ENCODE data around the gene FARS2. TPM values are rescaled to one million over a fixed set of nuclear protein-coding genes. Genes with fewer than 3 reads are reported as not detected.

FARS2 gene
- total and polyA plus RNA-seq, 5 donors from 2014 or later = 26.9 to 39.7 (median 34.9) TPM

DNA sequence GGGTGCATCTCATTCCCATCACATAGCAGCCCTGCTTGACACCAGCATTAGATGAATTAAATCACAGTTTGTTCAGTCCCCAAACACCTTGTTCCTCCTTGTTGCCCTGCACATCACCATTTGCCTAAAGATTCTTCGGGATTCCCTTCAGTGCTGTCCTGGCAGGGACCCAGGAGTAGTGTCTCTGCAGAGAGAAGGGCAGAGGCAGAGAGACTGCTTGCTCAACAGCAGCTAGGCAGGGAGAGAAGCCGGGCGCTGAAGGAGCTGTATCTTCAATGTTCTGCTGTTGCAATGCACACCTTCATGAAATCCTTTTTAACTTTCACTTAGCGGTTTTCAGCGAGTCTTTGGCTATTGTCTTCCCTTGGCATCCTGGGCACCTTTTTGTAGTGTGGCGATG lies 362.9 kb downstream of the FARS2 start:
- Histone ChIP-seq H3K4me3 (ENCODE audit: low read depth, low read length) (no peak overlapping the region), H3K27ac (ENCODE audit: insufficient read depth, low read length, poor library complexity, severe bottlenecking) (no peak overlapping the region), H3K4me1 (ENCODE audit: control insufficient read depth, insufficient read depth, low read length, poor library complexity, severe bottlenecking) (peaks cover 16% of the 10 kb centered on the region), H3K9me3 (ENCODE audit: control insufficient read depth in 2 of 2, low read length in 2 of 2) (no peaks in the 10 kb centered on the region), H3K36me3 (ENCODE audit: control insufficient read depth, insufficient read depth, low read length) (peaks cover 3% of the 10 kb centered on the region), H3K27me3 (ENCODE audit: control insufficient read depth, insufficient read depth, low read length) (no peaks in the 10 kb centered on the region)
- peak overlapping the region in 2 of 3 donors; percentile 5 to 17 for H3K27ac Mint-ChIP-seq
- H3K27me3 Mint-ChIP-seq = no peaks in the 10 kb centered on the region
- no peaks in the 10 kb centered on the region for H3K9me3 Mint-ChIP-seq
- ATAC-seq (ENCODE audit: low read depth in 2 of 2) (no peak), DNase-seq (no peak)
- no peak overlapping the region for H3K4me3 Mint-ChIP-seq
- H3K36me3 Mint-ChIP-seq = peaks cover 20% of the 10 kb centered on the region
- peaks cover 13 to 42% (median 34%) of the 10 kb centered on the region in 4 donors for H3K4me1 Mint-ChIP-seq

DNA sequence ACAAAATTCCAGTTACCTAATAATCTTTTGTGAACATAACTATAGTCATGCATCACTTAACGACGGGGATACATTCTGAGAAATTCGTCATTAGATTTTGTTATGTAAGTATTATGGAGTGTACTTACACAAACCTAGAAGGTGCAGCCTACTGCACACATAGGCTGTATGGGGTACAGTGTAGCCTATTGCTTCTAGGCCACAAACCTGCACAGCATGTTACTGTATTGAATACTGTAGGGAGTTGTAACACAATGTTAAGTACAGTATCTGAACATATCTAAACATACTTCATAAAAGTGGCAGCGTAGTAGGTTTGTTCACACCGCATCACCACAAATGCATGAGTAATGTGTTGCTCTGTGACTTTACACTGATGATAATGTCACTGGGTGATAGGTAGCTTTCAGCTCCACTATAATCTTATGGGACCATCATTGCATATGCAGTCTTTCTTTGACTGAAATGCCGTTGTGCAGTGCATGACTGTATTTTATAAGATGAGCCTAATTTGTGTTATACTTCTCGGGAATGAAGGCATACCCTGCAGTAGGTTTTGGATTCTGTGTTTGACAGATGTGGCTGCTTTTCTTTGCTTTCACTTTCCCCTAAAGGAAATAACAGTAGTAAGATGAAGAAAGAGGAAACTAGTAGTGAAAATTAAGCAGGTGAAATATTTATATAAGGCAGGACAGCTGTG lies 365.6 kb downstream of the FARS2 start:
- H3K36me3 ChIP-seq (ENCODE audit: control insufficient read depth, insufficient read depth, low read length) = no peaks in the 10 kb centered on the region
- Mint-ChIP-seq H3K9me3 (no peaks in the 10 kb centered on the region), H3K4me3 (peak overlapping the region; percentile 3 to 76 (median 50)), H3K36me3 (peaks cover 17% of the 10 kb centered on the region), H3K27me3 (no peaks in the 10 kb centered on the region), H3K4me1 (peaks cover 11 to 33% (median 25%) of the 10 kb centered on the region in 4 donors), H3K27ac (peak overlapping the region; percentile 39 to 84 (median 81))
- H3K27me3 ChIP-seq (ENCODE audit: control insufficient read depth, insufficient read depth, low read length) = no peaks in the 10 kb centered on the region
- peaks cover 11% of the 10 kb centered on the region for H3K4me1 ChIP-seq (ENCODE audit: control insufficient read depth, insufficient read depth, low read length, poor library complexity, severe bottlenecking)
- peak; percentile 79 to 80 for ATAC-seq (ENCODE audit: low read depth in 2 of 2)
- peak in 2 of 3 donors; percentile 24 to 67 for DNase-seq
- H3K9me3 ChIP-seq (ENCODE audit: control insufficient read depth in 2 of 2, low read length in 2 of 2) = no peaks in the 10 kb centered on the region
- H3K4me3 ChIP-seq (ENCODE audit: low read depth, low read length) = peak overlapping the region; percentile 67
- peak overlapping the region; percentile 58 for H3K27ac ChIP-seq (ENCODE audit: insufficient read depth, low read length, poor library complexity, severe bottlenecking)

DNA sequence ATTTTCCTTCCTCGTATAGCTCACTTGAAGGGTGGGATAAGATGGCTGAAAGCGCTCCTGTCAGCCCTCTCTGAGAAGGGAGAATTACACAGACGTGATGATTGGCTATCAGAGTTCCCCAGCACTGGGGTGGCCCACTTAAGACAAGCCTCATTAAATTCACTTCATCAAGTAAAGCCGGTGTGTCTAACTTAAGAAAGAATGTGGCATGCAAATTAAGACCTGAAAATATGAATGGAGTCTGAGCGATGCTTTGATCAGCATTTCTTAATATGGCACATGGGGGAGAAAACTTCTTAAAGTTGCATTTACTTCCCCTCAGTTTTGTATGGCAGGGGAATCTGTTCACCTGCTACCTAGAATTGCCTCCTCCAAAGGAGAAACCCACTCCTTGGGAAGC lies 369.3 kb downstream of the FARS2 start:
- H3K27ac Mint-ChIP-seq = peak overlapping the region in 1 of 3 donors; percentile 16
- no peak overlapping the region for H3K4me3 Mint-ChIP-seq

DNA sequence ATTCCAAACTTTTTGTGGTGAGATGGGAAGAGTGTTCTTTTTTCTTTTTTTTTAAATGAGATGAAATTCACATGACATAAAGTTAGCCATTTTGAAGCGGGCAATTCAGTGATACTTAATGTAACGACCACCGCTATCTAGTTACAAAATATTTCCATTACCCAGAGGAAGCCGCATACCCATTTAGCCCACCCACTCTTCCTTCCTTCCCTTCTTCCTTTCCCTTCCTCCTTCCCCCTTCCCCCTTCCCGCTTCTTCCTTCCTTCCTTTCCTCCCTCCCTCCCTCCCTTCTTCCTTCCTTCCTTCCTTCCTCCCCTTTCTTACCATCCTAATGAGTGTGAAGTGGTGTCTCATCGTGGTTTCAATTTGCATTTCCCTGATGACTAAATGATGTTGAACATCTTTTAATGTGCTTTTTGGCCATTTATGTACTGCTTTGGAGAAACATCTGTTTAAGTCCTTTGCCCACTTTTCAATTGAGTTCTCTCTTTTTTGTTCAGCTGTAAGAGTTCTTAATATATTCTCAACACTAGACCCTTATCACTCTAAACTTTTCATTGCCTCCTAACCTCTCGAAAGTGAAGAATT lies 371.1 kb downstream of the FARS2 start:
- H3K27ac ChIP-seq (ENCODE audit: insufficient read depth, low read length, poor library complexity, severe bottlenecking) = no peak overlapping the region
- Mint-ChIP-seq H3K4me3 (peak overlapping the region in 1 of 4 donors; percentile 6), H3K9me3 (peaks cover 0 to 3% (median 0%) of the 10 kb centered on the region in 7 donors), H3K27me3 (no peaks in the 10 kb centered on the region), H3K36me3 (peaks cover 18% of the 10 kb centered on the region), H3K27ac (no peak overlapping the region), H3K4me1 (peaks cover 0 to 15% (median 11%) of the 10 kb centered on the region in 4 donors)
- no peaks in the 10 kb centered on the region for H3K36me3 ChIP-seq (ENCODE audit: control insufficient read depth, insufficient read depth, low read length)
- no peaks in the 10 kb centered on the region for H3K9me3 ChIP-seq (ENCODE audit: control insufficient read depth in 2 of 2, low read length in 2 of 2)
- no peak for DNase-seq
- H3K27me3 ChIP-seq (ENCODE audit: control insufficient read depth, insufficient read depth, low read length) = no peaks in the 10 kb centered on the region
- peaks cover 6% of the 10 kb centered on the region for H3K4me1 ChIP-seq (ENCODE audit: control insufficient read depth, insufficient read depth, low read length, poor library complexity, severe bottlenecking)
- no peak for ATAC-seq (ENCODE audit: low read depth in 2 of 2)
- H3K4me3 ChIP-seq (ENCODE audit: low read depth, low read length) = no peak overlapping the region

More for the DNA sequence above, 369.3 kb downstream of the FARS2 start:
- DNase-seq (no peak), ATAC-seq (ENCODE audit: low read depth in 2 of 2) (no peak)
- H3K27ac ChIP-seq (ENCODE audit: insufficient read depth, low read length, poor library complexity, severe bottlenecking) = no peak overlapping the region
- no peaks in the 10 kb centered on the region for H3K27me3 ChIP-seq (ENCODE audit: control insufficient read depth, insufficient read depth, low read length)
- Mint-ChIP-seq H3K4me1 (peaks cover 6 to 28% (median 25%) of the 10 kb centered on the region in 4 donors), H3K27me3 (no peaks in the 10 kb centered on the region), H3K36me3 (peaks cover 15% of the 10 kb centered on the region), H3K9me3 (no peaks in the 10 kb centered on the region)
- H3K36me3 ChIP-seq (ENCODE audit: control insufficient read depth, insufficient read depth, low read length) = no peaks in the 10 kb centered on the region
- H3K4me1 ChIP-seq (ENCODE audit: control insufficient read depth, insufficient read depth, low read length, poor library complexity, severe bottlenecking) = peaks cover 11% of the 10 kb centered on the region
- no peak overlapping the region for H3K4me3 ChIP-seq (ENCODE audit: low read depth, low read length)
- no peaks in the 10 kb centered on the region for H3K9me3 ChIP-seq (ENCODE audit: control insufficient read depth in 2 of 2, low read length in 2 of 2)

DNA sequence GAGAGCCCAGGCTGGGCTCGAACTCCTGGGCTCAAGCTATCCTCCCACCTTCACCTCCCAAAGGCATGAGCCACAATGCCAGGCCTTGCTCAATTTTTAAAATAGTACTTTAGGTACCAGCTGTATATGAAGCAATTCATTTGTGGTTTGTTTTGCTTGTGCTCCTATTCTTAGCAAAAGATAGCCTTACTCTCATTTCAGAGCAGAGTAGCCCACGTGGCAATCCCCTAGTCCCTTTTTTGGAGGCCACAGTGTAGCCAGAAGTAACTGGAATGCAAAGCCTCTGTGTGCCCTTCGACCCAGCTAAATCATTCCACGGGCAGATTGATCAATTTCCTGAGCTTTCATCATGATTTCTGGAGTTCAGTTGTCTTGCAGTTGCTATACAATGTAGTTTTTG lies 373.2 kb downstream of the FARS2 start:
- H3K27ac Mint-ChIP-seq = no peak overlapping the region
- Histone ChIP-seq H3K27ac (ENCODE audit: insufficient read depth, low read length, poor library complexity, severe bottlenecking) (no peak overlapping the region), H3K4me3 (ENCODE audit: low read depth, low read length) (no peak overlapping the region), H3K9me3 (ENCODE audit: control insufficient read depth in 2 of 2, low read length in 2 of 2) (no peaks in the 10 kb centered on the region), H3K27me3 (ENCODE audit: control insufficient read depth, insufficient read depth, low read length) (no peaks in the 10 kb centered on the region), H3K36me3 (ENCODE audit: control insufficient read depth, insufficient read depth, low read length) (no peaks in the 10 kb centered on the region), H3K4me1 (ENCODE audit: control insufficient read depth, insufficient read depth, low read length, poor library complexity, severe bottlenecking) (no peaks in the 10 kb centered on the region)
- peaks cover 0 to 5% (median 0%) of the 10 kb centered on the region in 7 donors for H3K9me3 Mint-ChIP-seq
- peaks cover 13% of the 10 kb centered on the region for H3K36me3 Mint-ChIP-seq
- H3K27me3 Mint-ChIP-seq = no peaks in the 10 kb centered on the region
- peaks cover 0 to 11% (median 5%) of the 10 kb centered on the region in 4 donors for H3K4me1 Mint-ChIP-seq
- H3K4me3 Mint-ChIP-seq = no peak overlapping the region
- no peak for ATAC-seq (ENCODE audit: low read depth in 2 of 2)
- DNase-seq = no peak

DNA sequence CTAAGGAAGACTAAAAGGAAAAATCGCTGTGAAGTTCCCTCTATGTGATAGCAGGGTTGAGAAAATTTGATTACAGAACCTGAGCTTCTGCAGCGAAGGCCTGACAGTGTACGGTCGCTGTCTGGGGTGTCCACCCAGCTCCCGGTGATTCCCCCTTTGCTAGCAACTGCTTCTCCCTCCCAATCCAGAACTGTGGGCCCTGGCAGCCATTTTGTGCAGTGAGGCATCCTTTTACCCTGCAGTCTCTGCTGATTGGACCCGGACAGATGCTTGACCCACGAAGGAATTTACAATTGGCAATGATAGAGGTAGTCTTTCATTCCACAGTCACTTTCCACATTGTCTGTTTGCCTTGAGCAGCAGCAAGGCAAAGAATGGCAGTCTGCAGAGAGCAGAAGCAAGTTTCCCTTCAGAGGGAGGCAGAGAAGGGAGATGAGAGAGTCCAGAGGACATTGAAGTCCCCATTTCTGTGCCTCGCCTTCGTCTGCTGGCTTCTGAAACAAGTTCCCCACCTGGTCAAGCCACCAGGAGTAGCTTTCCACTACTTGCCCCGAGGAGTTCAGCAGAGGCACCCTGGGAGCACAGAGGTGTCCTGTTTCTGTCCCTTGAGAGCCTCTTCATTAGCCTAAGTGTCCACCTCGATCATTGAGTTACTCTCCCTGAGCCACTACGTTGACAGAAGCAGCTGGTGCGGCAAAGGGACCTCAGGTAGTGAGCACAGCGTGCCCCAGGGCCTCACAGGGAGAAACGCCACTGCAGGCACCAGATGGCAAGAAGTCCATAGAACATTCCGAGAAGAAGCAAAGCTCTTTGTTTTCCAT lies 375.1 kb downstream of the FARS2 start:
- Mint-ChIP-seq H3K4me3 (no peak overlapping the region), H3K27me3 (no peaks in the 10 kb centered on the region), H3K36me3 (peaks cover 20% of the 10 kb centered on the region), H3K4me1 (peaks cover 0 to 8% (median 5%) of the 10 kb centered on the region in 4 donors), H3K9me3 (peaks cover 0 to 13% (median 5%) of the 10 kb centered on the region in 7 donors), H3K27ac (no peak overlapping the region)
- Histone ChIP-seq H3K27ac (ENCODE audit: insufficient read depth, low read length, poor library complexity, severe bottlenecking) (no peak overlapping the region), H3K36me3 (ENCODE audit: control insufficient read depth, insufficient read depth, low read length) (no peaks in the 10 kb centered on the region), H3K4me1 (ENCODE audit: control insufficient read depth, insufficient read depth, low read length, poor library complexity, severe bottlenecking) (no peaks in the 10 kb centered on the region), H3K27me3 (ENCODE audit: control insufficient read depth, insufficient read depth, low read length) (no peaks in the 10 kb centered on the region), H3K9me3 (ENCODE audit: control insufficient read depth in 2 of 2, low read length in 2 of 2) (peaks cover 5 to 11% of the 10 kb centered on the region in 2 experiments), H3K4me3 (ENCODE audit: low read depth, low read length) (no peak overlapping the region)
- ATAC-seq (ENCODE audit: low read depth in 2 of 2) (no peak), DNase-seq (no peak)

DNA sequence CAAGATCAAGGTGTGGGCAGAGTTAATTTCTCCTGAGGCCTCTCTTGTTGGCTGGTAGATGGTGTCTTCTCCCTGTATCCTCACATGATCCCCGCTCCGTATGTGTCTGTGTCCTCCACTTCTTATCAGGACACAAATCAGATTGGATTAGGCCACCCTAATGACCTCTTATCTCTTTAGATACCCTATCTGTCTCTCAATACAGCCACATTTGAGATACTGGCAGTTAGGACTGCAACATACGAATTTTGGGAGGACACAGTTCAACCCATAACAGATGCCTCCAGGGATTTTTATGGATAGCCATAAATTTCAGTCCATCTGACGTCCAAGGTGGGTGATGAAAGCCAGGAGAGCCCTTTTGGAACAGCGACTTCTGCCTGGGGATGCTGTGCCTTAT lies 376.4 kb downstream of the FARS2 start:
- Mint-ChIP-seq H3K4me1 (peaks cover 0 to 7% (median 2%) of the 10 kb centered on the region in 4 donors), H3K27ac (peak overlapping the region in 1 of 3 donors; percentile 67), H3K9me3 (peaks cover 0 to 13% (median 5%) of the 10 kb centered on the region in 7 donors), H3K36me3 (peaks cover 30% of the 10 kb centered on the region), H3K4me3 (no peak overlapping the region), H3K27me3 (no peaks in the 10 kb centered on the region)
- no peaks in the 10 kb centered on the region for H3K36me3 ChIP-seq (ENCODE audit: control insufficient read depth, insufficient read depth, low read length)
- H3K4me3 ChIP-seq (ENCODE audit: low read depth, low read length) = no peak overlapping the region
- no peak overlapping the region for H3K27ac ChIP-seq (ENCODE audit: insufficient read depth, low read length, poor library complexity, severe bottlenecking)
- H3K4me1 ChIP-seq (ENCODE audit: control insufficient read depth, insufficient read depth, low read length, poor library complexity, severe bottlenecking) = no peaks in the 10 kb centered on the region
- DNase-seq (no peak), ATAC-seq (ENCODE audit: low read depth in 2 of 2) (no peak)
- H3K27me3 ChIP-seq (ENCODE audit: control insufficient read depth, insufficient read depth, low read length) = no peaks in the 10 kb centered on the region
- peaks cover 5 to 11% of the 10 kb centered on the region in 2 experiments for H3K9me3 ChIP-seq (ENCODE audit: control insufficient read depth in 2 of 2, low read length in 2 of 2)
